T-helper 1 cell treated with Interleukin-12 subunit alpha and Interleukin-12 subunit beta and Interleukin-4 antibody, amounts not matched to agents 30 ng/mL and 1 ng/mL, for 36 hours (primary cell): ENCODE results near the gene TPRN. TPM values are rescaled to one million over a fixed set of nuclear protein-coding genes. Genes with fewer than 3 reads are reported as not detected.

Experiments used
- intact Hi-C: fragments of 100-400 bp; cut with micrococcal nuclease; formaldehyde crosslinking; loops from one replicate; pipeline ENCODE4 v1.15.1; 2024
- total RNA-seq: library from RNA; stranded (reverse); gene quantifications from 2 replicates; pipeline ENCODE4 v1.2.3, GENCODE V29; 2022

Gene TPRN, protein sequence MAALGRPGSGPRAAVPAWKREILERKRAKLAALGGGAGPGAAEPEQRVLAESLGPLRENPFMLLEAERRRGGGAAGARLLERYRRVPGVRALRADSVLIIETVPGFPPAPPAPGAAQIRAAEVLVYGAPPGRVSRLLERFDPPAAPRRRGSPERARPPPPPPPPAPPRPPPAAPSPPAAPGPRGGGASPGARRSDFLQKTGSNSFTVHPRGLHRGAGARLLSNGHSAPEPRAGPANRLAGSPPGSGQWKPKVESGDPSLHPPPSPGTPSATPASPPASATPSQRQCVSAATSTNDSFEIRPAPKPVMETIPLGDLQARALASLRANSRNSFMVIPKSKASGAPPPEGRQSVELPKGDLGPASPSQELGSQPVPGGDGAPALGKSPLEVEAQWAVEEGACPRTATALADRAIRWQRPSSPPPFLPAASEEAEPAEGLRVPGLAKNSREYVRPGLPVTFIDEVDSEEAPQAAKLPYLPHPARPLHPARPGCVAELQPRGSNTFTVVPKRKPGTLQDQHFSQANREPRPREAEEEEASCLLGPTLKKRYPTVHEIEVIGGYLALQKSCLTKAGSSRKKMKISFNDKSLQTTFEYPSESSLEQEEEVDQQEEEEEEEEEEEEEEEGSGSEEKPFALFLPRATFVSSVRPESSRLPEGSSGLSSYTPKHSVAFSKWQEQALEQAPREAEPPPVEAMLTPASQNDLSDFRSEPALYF
- 9.5 and 9.9 TPM in 2 replicates for total RNA-seq

DNA sequence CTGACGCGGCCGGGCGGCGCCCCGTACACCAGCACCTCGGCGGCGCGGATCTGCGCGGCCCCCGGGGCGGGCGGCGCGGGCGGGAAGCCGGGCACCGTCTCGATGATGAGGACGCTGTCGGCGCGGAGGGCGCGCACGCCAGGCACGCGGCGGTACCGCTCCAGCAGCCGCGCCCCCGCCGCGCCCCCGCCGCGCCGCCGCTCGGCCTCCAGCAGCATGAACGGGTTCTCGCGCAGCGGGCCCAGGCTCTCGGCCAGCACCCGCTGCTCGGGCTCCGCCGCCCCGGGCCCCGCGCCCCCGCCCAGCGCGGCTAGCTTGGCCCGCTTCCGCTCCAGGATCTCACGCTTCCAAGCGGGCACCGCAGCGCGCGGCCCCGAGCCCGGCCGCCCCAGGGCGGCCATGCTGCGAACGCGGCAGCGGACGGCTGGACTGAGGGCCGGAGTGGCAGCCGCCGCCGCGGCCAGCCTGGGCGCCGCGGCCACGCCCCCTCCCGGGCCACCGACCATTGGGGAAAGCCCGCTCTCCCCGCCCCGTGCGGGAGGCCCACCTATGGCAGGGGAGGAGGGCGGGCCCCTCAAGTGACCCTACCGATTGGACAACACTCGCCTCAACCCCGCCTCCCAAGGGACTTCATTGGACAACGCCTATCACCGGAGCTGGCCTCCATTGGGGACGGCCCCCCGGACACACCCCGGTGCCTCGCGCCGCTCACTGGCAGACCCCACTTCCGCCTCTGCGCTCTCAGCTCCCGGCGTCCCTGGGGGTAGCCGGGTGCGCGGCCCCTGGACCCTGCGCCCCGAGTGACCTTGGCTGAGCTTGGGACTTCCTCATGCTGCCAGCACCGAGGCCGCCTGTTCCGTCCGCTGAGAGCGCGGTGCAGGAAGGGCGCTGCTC lies at the start of gene TPRN:
Gene TPRN, minus strand, starts transcription at position 431 of the 894 bp plus-strand sequence. Its CDS starts 30 bp downstream, at position 401.
- intact Hi-C loops, result loop anchor here (1.0 to 2.0 kb wide), 7 partner anchors 11 to 350 kb away; partner anchors contain the start of genes MRPL41, NELFB, PNPLA7 and TUBB4B

DNA sequence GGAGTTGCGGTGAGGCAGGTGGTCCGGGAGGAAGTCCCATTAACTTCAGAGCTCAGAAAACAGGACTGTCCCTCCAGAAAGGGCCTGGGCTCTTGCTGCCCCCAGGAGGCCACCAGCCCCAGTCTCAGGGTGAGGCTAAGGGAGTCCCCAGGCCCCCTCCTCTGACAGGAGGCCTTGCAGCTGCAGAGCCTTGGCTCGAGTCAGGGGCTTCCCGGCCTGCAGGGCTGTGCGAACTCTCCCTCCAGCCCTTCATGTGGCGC lies 47.3 kb upstream of the TPRN start:
- intact Hi-C loops, result no loop called here

DNA sequence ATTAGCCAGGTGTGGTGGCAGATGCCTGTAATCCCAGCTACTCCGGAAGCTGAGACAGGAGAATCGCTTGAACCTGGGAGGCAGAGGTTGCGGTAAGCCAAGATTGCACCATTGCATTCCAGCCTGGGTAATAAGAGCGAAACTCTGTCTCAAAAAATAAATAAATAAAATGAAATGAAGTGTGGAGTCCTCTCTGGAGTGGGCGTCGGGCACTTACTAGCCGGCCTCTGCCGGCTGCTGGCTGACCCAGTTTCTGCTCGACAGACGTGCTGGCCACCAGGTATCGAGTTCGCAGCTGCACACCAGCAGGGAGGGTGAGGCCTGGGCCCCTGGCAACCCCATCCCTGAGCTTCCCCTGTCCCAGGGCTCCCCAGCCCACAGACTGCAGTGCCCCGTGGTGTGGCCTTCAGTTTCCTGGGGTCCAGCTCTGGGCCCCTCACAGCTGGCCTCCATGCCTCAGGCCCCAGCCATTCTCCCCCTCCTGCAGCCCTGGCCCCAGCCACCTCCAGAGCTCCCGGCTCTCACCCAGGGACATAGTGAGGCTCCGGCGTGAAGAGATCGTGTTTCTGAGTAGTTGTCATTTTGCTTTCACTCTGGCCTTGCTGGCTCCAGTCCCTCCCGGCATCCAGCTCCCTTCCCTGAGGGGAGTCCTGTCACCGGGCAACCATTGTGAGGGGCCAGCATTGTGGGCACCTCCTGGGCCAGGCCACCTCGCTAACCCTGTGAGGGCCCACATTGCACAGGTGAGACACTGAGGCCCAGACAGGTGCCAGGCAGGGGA lies 46.8 kb upstream of the TPRN start:
- intact Hi-C loops, result no loop called here

DNA sequence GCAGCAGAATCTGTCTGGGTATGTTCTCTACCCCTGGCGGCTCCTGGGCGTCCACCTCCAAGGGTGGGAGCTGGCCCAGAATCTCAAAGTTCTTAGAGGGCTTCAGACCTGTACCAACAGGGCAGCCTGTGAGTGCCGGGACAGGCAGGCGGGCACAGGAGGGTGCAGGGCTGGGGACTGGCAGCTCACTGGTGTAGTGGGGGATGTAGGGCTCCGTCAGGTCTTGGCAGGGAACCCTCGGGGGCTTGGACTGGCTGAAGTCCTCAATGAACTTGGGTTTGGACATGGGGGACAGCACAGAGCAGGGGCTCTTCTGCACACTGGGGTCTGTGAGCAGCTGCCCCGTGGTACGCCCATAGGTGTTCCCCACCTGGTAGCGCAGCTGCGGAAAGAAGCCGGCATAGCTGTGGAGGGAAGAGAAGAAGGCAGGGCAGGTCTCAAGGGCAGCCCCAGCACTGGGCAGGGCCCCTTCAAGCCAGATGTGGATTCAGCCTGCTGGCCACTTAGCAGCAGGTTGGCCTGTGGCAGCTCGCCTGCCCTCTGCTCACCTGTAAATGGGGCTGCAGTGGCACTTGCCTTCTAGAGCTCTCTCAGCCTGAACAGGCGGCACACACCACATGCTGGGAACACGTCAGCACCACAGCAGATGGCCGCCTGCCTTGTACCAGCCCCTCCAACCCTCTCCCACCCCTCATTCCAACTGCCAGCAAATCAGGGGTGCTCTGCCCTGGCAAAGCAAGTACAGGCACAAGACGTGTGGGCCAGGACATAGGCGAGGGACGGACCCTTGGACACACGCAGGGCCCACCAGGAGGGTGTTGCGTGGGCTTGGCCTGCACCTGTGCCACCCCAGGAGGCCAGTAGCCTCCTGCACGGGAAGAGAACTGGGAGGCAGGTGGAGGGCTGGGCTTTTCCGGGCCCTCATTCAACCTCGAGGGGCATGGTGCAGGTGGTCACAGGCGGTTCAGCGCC lies 45.2 kb upstream of the TPRN start:
- intact Hi-C loops, result no loop called here

DNA sequence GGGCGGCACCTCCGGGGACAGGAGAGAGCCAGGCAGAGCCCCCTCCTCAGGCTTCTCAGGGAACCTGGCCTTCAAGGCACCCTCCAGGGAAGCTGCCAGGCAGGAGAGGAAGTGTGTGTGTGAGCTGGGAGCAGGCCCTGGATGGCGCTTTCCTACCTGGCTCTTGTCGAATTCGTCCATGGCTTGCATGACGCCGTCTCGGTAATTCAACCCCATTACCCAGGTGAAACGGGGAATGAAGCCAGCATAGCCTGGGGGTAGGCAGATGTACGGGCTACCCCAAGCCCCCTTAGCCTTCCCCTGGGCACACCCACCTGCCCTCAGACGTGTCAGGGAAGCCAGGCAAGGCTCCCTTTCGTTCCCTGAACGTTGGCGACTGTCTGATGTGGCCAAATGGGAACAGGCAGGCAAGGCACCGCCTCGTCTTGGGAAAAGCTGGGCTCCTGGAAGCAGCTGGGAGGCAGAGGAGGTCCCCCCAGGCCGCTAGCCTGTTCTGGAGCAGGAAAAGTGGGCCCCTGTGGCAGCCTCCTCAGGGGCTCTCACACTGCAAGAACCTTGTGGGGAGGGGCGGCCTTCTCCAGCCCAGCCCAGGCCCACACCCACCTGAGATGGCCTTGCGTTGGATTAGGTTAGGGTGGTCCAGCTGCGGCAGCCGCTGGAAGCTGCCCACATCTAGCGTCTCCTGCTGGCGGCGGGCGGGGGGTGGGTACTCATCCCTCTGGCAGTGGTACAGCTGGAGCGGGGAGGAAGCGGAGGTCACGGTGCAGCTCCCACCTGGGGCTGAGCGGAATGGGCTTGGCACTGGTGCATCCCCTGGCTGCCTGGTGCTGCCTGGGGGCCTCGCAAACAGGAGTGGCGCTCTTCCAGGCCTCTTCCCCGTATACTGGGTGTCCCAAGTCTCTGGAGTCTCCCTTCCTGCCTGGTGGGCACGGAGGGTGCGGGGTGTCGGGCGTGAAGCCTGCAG lies 44.2 kb upstream of the TPRN start:
- intact Hi-C loops, result loop anchor here (5.0 kb wide), 3 partner anchors 252 to 762 kb away; partner anchors contain the start of genes PAXX, PHPT1 and SEC16A

DNA sequence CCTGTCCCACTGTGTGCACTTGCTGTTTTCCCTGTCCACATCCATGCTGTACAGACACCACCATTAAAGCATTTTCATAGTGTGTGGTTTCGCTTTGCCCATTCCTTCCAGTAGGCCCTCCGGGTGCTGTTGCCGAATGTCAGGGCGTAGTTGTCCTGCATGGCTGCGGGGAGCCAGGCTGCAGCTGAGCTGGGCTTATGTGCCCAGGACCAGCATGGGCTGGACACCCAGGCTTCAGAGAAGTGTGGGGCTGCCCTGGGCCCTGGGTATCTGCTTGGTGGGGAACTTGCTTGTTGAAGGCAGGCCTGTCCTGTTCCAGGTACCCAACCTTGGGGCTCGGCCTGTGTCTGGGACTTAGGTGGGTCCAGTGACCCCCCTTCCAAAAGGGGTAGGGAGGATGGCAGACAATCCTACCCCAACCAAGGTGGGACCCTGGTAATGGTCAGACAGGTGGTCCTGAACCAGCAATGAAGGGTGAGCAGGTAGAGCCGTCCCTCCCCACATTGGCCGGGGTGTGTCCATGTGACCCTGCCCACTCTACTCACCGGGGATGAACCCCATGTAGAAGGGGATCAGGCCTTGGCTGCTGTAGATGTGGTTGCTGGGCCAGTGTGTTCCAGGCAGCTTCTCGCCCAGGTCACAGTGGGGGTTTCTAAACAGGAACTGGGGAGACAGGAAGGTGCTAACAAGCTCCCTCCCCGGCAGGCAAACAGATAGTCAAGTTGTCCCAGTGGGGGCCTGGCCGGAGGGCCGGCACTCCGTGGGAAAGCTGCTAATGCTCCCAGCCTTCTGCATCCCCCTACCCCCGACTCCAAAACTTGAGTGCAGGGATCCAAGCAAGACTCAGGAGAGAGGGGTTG lies 43.3 kb upstream of the TPRN start:
- intact Hi-C loops, result loop anchor here (5.0 kb wide), 3 partner anchors 252 to 762 kb away; partner anchors contain the start of genes PAXX, PHPT1 and SEC16A

DNA sequence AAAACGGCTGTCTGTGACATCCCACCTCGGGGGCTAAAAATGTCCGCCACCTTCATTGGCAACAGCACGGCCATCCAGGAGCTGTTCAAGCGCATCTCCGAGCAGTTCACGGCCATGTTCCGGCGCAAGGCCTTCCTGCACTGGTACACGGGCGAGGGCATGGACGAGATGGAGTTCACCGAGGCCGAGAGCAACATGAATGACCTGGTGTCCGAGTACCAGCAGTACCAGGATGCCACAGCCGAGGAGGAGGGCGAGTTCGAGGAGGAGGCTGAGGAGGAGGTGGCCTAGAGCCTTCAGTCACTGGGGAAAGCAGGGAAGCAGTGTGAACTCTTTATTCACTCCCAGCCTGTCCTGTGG lies 42.7 kb upstream of the TPRN start:
- intact Hi-C loops, result loop anchor here (5.0 kb wide), 3 partner anchors 251 to 761 kb away; partner anchors contain the start of genes PAXX, PHPT1 and SEC16A

DNA sequence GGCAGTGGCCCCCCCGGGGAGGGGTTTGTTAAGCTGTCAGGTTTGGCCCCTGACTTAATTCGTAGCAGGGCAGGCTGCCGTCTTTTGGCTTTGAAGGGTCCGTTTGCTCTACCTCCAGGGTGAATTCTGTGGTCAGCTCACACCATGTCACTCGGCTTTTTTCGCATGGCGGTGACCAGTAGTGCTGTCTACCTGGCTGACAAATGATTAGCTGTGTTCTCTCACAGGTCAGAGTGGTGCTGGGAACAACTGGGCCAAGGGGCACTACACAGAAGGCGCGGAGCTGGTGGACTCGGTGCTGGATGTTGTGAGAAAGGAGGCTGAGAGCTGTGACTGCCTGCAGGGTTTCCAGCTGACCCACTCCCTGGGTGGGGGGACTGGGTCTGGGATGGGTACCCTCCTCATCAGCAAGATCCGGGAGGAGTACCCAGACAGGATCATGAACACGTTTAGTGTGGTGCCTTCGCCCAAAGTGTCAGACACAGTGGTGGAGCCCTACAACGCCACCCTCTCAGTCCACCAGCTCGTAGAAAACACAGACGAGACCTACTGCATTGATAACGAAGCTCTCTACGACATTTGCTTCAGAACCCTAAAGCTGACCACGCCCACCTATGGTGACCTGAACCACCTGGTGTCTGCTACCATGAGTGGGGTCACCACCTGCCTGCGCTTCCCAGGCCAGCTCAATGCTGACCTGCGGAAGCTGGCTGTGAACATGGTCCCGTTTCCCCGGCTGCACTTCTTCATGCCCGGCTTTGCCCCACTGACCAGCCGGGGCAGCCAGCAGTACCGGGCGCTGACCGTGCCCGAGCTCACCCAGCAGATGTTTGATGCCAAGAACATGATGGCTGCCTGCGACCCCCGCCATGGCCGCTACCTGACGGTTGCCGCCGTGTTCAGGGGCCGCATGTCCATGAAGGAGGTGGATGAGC lies 42.0 kb upstream of the TPRN start:
- intact Hi-C loops, result loop anchor here (5.0 kb wide), 3 partner anchors 250 to 760 kb away; partner anchors contain the start of genes PAXX, PHPT1 and SEC16A

DNA sequence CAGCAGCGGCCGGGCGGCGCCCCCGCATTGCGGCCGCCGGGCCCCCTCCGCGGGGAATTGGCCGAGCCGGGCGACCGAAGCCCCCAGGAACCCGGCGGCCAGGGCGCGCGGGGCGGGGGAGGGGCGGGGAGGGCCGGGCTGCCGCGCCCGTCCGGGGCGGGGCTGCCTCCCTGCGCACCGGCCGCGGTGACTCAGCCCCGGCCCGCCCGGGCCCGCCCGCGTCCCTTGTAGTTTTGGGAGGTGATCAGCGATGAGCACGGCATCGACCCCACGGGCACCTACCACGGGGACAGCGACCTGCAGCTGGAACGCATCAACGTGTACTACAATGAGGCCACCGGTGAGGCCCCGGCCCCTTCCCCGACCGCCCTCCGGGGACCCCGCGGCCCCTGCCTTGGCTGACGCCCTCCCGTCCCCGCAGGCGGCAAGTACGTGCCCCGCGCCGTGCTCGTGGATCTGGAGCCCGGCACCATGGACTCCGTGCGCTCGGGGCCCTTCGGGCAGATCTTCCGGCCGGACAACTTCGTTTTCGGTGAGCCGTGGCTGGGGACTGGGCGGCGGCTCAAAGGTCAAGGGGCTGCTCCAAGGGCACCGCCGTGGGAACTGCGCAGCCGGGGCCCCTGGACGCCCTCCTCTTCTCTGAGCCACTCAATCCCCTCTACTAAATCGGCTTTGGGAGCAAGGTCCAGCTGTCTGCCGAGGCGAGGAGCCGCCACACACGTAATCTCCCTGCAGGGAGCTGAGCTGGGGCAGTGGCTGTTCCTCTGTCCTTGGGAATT lies 41.1 kb upstream of the TPRN start:
- intact Hi-C loops, result loop anchor here (1.0 to 5.0 kb wide), 10 partner anchors 14 to 759 kb away; partner anchors contain the start of genes MAN1B1, NELFB, PAXX and PHPT1

DNA sequence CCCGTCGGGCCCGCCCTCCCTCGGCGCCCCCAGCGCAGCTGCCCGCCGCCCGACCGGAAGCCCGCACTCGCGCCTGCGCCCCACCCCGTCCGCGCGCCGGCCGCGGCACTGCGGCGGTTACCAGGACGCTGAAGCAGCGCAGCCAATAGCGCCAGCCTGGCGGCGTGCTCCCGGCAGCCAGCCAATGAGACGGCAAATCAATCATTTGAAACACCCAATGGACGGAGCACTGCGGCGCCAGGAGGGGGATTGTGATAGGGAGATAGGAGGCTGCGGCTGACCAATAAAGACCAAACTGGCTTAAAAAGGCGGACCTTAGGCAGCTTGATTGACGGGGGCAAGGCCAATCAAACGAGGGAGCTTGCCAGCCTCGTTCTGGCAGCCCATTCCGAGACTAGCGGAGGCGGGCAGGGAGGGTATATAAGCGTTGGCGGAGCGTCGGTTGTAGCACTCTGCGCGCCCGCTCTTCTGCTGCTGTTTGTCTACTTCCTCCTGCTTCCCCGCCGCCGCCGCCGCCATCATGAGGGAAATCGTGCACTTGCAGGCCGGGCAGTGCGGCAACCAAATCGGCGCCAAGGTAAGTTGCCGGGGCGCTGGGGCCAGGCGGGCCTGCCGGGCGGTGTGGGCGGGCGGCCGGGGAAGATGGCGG lies 40.4 kb upstream of the TPRN start, which contains the start of gene TUBB4B:
Gene TUBB4B, plus strand, starts transcription at position 447 of the 649 bp plus-strand sequence. Its CDS starts 74 bp downstream, at position 521.
- intact Hi-C loops, result loop anchor here (1.0 to 5.0 kb wide), 12 partner anchors 14 to 759 kb away; partner anchors contain the start of genes MAN1B1, NELFB, PAXX and PHPT1

DNA sequence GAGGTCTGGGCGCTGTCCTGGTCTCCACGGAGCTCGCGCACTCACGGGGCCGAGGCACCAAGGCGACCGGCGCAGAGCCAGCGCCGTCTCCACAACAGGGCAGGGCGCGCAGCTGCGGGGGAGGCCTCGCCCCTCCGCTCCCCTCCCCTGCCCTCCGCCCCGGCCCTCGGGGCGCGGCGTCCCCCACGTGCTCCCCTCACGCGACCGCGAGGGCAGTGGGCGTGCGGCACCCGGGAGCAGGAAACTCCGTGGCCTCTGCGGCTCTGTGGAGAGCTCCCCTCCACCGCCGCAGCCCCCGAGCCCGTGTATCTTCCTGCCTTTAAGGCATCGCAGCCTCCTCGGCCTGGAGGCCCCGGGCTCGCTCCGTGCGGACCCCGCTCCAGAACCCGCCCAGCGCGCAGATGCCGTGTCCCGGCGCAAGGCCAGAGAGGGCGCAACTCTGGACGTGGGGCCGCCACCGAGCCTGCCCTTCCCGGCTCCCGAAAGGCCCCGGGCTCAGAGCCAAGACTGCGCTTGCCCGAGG lies 39.8 kb upstream of the TPRN start:
- intact Hi-C loops, result loop anchor here (1.0 to 5.0 kb wide), 5 partner anchors 111 to 758 kb away; partner anchors contain the start of genes PAXX, PHPT1, SAPCD2 and SEC16A

DNA sequence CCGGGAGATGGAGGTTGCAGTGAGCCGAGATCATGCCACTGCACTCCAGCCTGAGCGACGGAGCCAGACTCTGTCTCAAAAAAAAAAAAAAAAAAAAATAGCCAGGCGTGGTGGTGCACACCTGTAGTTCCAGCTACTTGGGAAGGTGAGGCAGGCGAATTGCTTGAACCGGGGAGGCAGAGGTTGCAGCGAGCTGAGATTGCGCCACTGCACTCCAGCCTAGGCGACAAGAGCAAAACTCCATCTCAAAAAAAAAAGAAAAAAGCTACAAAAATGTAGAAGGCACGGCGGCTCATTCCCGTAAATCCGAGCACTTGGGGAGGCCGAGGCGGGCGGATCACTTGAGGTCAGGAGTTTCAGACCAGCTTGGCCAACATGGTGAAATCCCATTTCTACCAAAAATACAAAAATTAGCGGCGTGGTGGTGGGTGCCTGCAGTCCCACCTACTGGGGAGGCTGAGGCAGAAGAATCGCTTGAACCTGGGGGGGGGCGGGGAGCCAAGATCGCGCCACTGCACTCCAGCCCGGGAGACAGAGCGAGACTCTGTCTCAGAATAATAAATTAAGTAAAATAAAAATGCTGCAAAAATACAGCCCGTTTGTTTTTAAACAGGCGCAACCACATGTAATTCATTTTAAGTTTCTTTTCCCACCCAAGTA lies 39.1 kb upstream of the TPRN start:
- intact Hi-C loops, result loop anchor here (1.0 to 5.0 kb wide), 5 partner anchors 110 to 757 kb away; partner anchors contain the start of genes PAXX, PHPT1, SAPCD2 and SEC16A
